Stimulated activated CD4-positive, alpha-beta T cell treated with anti-CD3 and anti-CD28 coated beads, Interleukin-1b, Interleukin-23, amount 100 ng/mL, for 24 hours (primary cell): ENCODE results near the gene ADGRL2.
"Not testable (repeated sequence)": the region's sequence is repeated elsewhere in the genome, so short reads cannot be mapped to it uniquely, and the experiment has no call there.

Experiments used
- DNase-seq, 4 experiments: peaks; one replicate each; pipeline ENCODE4 v3.0.0-alpha.2; 2020; ENCODE audit warnings: low read depth in 4 of 4, low spot score in 1 of 4

ADGRL2 gene

DNA sequence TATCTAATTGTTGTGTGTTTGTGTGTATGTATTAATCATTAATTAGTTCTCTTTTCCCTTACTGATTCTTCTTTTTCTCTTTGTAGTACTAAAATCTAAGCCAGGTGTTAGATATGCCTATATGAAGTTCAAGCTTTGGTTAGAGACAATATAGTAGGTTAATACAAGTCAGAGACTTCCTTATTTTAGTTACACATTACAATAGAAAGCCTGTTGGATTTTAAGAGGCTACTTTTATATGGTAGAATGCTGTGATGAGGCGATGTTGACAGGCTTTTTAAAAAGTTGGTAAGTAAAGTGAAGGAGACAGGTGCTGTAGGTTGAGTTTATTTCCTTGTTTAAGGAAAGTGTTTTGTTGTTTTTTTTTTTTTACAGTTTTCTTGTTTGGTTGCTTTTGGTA, 45.9 kb downstream of the ADGRL2 start:
- no peak for DNase-seq

DNA sequence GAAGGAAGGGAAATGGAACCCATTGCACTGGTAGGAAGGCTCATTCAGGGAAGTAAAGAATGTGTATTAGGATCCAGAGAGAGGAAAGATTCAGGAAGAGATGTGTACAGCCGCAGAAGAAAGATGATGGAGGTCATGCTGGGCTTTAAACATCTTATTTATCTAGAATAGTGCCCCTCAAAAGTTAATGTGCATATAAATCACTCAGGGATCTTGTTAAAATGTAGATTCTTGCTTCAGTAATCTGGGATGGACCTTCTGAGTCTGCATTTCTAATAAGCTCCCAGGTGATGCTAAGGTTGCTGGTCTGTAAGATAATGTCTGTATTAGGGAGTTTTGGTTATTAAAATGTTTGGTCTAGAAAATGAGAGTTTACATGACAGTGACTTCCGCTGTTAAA, 46.3 kb downstream of the ADGRL2 start:
- no peak for DNase-seq

GRCh38 chr1:81848880-81849682, 48.3 kb downstream of the ADGRL2 start:
- no peak for DNase-seq

DNA sequence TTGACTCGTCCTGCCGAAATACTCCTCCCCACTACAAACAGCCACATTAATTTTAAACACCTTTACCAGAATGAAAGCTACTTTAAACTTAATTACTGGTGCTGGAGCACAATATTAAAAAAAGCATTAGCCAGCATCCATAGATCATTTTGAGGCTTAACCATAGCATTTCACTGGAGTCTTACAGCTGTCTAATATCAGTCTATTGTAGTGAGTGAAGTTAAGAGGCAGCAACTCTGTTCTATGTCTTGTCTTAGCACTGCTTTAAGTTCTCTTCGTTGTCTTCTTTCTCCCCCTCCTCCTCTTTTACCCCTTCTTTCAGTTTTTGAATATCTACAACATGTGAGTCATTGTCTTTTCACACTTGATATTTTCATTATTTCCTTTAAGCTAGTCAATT, 49.3 kb downstream of the ADGRL2 start:
- no peak for DNase-seq

DNA sequence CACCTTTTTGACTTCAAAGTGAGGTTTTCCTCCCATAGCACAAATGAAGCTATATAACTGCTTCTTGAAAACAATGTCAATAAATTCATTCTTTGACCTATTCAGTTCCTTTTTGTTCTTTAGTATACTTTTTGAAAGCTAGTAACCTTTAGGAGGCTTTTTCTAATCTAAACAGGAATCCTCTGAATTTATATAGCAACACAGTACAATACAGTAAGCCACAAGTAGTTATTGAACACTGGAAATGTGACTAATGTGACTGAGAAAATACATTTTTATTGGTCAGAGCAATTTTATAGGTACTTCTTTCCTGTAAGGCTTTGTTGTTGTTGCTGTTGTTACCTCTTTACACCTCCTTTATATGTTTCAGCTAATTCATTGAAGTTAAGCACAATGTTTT, 49.8 kb downstream of the ADGRL2 start:
- DNase-seq: no peak

- DNase-seq: no peak
These were observed 50.5 kb downstream of the ADGRL2 start for GRCh38 chr1:81851217-81851616.

GRCh38 chr1:81852961-81853360, 52.2 kb downstream of the ADGRL2 start:
- no peak for DNase-seq

DNA sequence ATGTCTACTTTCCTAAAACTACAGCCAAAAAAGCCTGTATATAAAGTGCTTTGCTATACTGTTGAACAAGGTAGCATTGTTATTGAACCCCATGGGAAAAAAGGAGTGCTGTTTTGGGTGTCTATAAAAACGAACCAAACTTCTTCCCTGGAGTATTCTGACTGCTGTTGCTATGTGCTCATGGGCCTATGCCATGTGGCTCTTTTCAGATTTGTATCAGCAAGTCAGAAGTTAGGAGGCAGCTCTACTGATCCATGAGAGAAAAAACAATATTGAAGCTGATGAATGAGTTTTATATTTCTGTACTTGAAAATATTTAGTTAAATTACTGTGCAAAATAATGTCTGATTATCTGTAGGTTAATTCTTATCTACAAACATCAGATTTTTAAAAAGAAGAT, 66.5 kb downstream of the ADGRL2 start:
- DNase-seq: no peak

GRCh38 chr1:81869307-81869706, 68.6 kb downstream of the ADGRL2 start:
- no peak for DNase-seq

DNA sequence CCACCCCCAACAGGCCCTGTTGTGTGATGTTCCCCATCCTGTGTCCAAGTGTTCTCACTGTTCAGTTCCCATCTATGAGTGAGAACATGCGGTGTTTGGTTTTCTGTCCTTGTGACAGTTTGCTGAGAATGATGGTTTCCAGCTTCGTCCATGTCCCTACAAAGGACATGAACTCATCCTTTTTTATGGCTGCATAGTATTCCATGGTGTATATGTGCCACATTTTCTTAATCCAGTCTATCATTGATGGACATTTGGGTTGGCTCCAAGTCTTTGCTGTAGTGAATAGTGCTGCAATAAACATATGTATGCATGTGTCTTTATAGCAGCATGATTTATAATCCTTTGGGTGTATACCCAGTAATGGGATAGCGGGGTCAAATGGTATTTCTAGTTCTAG, 70.4 kb downstream of the ADGRL2 start:
- DNase-seq: not testable (repeated sequence)

GRCh38 chr1:81873946-81874345, 73.2 kb downstream of the ADGRL2 start:
- DNase-seq: no peak

- DNase-seq: no peak
These were observed 73.7 kb downstream of the ADGRL2 start for GRCh38 chr1:81874461-81874860.

DNA sequence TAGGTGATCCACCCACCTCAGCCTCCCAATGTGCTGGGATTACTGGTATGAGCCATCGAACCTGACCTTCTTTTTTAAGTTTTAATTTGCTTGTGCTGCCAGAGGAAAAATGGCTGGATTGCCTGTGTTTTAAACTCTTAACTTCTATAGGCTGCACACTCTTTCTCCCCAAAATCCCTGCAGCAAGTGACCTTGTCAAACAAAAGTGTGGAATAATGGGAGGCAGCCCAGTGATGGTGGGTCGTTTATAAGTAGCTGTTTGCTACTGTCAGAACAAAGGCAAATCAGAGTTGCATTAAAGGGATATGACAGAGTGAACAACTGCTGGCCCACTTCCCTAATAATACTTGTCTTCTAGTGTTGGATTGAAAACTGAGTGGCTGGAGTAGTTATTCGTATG, 74.2 kb downstream of the ADGRL2 start:
- no peak for DNase-seq

- DNase-seq: no peak
These were observed 76.4 kb downstream of the ADGRL2 start for GRCh38 chr1:81876901-81877733.

DNA sequence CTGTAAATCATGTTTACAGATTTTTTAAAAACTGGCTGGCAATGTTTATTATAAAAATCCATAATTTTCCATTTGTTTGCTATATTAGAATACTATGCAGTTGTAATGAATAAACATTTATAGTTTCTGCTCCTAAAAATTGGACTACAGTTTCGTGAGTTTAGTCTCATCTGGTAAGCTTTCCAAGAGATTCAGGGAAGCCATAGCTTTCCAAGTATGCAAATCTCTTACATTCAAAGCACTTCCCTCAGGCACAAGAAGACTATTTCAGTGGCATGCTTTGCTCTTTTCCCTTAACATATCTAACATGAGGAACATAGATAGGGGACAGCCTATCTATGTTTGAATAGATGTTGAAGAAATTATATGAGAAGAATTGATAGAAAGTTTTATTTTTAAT, 77.2 kb downstream of the ADGRL2 start:
- DNase-seq: no peak

- DNase-seq: no peak
These were observed 77.8 kb downstream of the ADGRL2 start for GRCh38 chr1:81878538-81878937.

- DNase-seq: no peak
These were observed 80.0 kb downstream of the ADGRL2 start for GRCh38 chr1:81880781-81881180.

DNA sequence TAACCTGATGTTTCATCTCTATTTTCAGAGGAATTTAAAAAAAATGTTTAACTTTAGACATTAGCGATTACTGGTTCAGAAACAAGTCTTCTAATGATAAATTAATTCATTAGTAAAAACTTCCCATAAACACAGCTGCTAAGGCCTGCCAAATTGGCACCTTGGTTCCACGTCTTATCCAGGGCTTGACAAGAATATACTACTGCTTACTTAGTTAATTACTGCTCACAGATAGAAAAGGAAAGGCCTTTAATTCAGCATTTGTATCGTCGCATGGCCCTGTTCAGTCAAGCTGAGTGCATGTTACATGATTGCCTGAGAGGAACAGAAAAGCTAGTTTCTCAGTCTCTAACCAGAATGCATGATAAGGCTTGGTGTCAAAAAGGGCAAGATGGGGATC, 84.6 kb downstream of the ADGRL2 start:
- no peak for DNase-seq

- DNase-seq: not testable (repeated sequence)
These were observed 85.6 kb downstream of the ADGRL2 start for GRCh38 chr1:81886292-81886691.

DNA sequence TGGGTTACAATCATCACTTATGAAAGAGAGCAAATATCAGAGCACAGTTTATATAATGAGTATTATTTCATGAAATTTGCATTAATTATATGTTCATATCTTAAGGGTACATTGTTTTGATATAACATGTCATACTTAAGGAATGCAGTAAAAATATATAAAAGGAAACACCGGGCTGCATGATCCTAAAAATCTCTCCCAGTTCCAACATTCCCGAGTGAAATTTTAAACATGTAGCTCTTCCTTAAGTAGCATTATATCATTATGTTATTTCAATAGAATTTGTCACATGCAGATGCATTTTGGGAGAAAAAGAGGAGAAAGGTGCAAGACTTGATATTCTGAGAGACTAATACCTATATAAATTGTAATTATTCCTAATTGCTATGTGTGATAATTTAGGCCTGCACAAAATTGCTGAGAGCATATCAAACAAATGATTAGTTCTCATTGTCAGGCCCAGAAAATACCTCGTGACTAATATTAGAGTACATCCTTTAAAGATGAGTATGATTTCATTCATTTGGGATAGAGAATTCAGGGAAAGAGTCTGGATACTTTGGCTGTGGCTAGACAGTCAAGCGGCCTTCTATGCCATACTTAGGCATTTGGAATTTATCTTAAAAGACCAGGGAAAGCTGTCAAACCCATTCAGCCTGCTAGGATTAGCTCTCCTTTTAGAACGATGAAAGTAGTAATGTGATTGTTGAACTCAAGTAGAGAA, 86.8 kb downstream of the ADGRL2 start:
- DNase-seq: no peak

DNA sequence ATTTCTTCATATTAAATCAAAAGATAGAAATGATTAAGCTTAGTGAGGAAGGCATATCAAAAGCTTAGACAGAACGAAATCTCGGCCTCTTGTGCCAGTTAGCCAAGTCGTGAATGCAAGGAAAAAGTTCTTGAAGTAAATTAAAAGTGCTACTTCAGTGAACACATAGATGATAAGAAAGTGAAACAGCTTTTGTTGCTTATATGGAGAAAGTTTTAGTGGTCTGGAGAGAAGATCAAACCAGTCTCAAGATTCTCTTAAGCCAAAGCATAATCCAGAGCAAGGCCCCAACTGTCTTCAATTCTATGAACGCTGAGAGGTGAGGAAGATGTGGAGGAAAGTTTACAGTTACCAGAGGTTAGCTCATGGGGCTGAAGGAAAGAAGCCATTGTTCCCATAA, 88.4 kb downstream of the ADGRL2 start:
- no peak for DNase-seq

DNA sequence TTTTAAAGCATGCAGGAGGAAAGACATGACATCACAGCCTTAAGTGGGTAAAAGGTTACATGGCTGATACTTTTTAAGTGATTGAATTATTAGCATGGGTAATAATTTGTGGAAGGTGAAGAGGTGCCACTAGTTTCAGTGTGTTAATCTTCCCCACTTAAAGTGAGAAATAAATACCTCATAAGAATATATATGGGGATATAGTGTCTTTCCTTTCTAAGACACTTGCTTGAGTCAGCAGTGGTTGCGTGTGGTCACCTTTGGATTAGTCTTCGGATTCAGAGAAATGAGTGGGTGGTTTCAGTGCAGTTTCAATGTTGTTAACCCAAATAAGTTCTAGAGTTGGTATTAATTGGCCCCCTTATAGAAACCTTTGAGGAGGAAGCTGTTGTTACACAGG, 94.1 kb downstream of the ADGRL2 start:
- DNase-seq: no peak
